Natural killer cell (primary cell): ENCODE data around the gene USP6. TPM values are rescaled to one million over a fixed set of nuclear protein-coding genes. Genes with fewer than 3 reads are reported as not detected.
"Not testable (repeated sequence)": the region's sequence is repeated elsewhere in the genome, so short reads cannot be mapped to it uniquely, and the experiment has no call there.

Experiments
- ATAC-seq, 3 donors: fragments of 150-1000 bp in 2 of 3; fragments of 200-7000 bp in 1 of 3; cut with Tn5 transposase; 1 replicate in 1 of 3; 2 replicates in 2 of 3; pipeline ENCODE4 v1.10.0; 2021; ENCODE audit warnings: mild to moderate bottlenecking in 2 of 3, moderate library complexity in 2 of 3
- DNase-seq, 2 donors: peaks; one replicate each; pipeline versions ENCODE4 v3.0.0 to v3.0.0-alpha.2; 2013 to 2021; ENCODE audit warnings: mixed read lengths in 1 of 2
- H3K27ac ChIP-seq: one replicate; pipeline ENCODE4 v1.5.1; 2013; ENCODE audit warnings: mild to moderate bottlenecking, low read length
- H3K27me3 ChIP-seq: one replicate; pipeline ENCODE4 v1.6.1; 2013; ENCODE audit warnings: low read length; ENCODE audit not compliant: control insufficient read depth, insufficient read depth
- H3K36me3 ChIP-seq: one replicate; pipeline ENCODE4 v1.6.1; 2013; ENCODE audit warnings: low read length; ENCODE audit not compliant: control insufficient read depth, insufficient read depth
- H3K4me1 ChIP-seq: one replicate; pipeline ENCODE4 v1.6.1; 2013; ENCODE audit warnings: low read length; ENCODE audit not compliant: control insufficient read depth, insufficient read depth
- H3K4me3 ChIP-seq: one replicate; pipeline ENCODE4 v1.5.1; 2013; ENCODE audit warnings: low read length
- H3K9me3 ChIP-seq: one replicate; pipeline ENCODE4 v1.6.1; 2013; ENCODE audit warnings: low read length; ENCODE audit not compliant: control insufficient read depth, insufficient read depth
- H3K27ac Mint-ChIP-seq, 2 donors: one replicate each; pipeline ENCODE4 v1.8.0; 2022; ENCODE audit warnings: mild to moderate bottlenecking in 2 of 2, mixed read lengths in 2 of 2, moderate library complexity in 1 of 2
- H3K27me3 Mint-ChIP-seq, 2 donors: one replicate each; pipeline ENCODE4 v1.8.0; 2022; ENCODE audit warnings: low read depth in 2 of 2, mixed read lengths in 2 of 2
- H3K36me3 Mint-ChIP-seq: one replicate; pipeline ENCODE4 v1.8.0; 2022; ENCODE audit warnings: mixed read lengths
- H3K4me1 Mint-ChIP-seq, 2 donors: one replicate each; pipeline ENCODE4 v1.8.0; 2022; ENCODE audit warnings: mixed read lengths in 2 of 2
- H3K4me3 Mint-ChIP-seq: one replicate; pipeline ENCODE4 v1.8.0; 2022; ENCODE audit warnings: mild to moderate bottlenecking, moderate library complexity, mixed read lengths
- H3K9me3 Mint-ChIP-seq, 2 donors: one replicate each; pipeline ENCODE4 v1.8.0; 2022; ENCODE audit warnings: mixed read lengths in 2 of 2
- WGBS: methylation state at CpG from one replicate; pipeline ENCODE4 v1.1.7; 2013; ENCODE audit warnings: missing lambda C conversion rate; ENCODE audit not compliant: insufficient coverage; 5-methylcytosine and 5-hydroxymethylcytosine counted together
- intact Hi-C: fragments of 100-400 bp; cut with micrococcal nuclease; formaldehyde crosslinking; loops from one replicate; pipeline ENCODE4 v1.14.2; 2022
- total RNA-seq, 4 donors: library from RNA; stranded (reverse); fragments of 120-200 nt in 1 of 4; gene quantifications; one replicate each; pipeline versions ENCODE4 v1.2.3 to v1.2.4, GENCODE V29; 2013 to 2022
- TF ChIP-seq, protein P1 (sequence below): fragments of 200-600 bp; IDR thresholded peaks from one replicate; pipeline ENCODE4 v1.8.0; 2022; ENCODE audit warnings: antibody characterized with exemption

USP6 gene
- total RNA-seq, 3 donors from 2014 or later (not counting 1 experiment from before 2014, with no cell fraction given): 0.07 to 0.34 (median 0.13) TPM

GRCh38 chr17:5135726-5136579 lies 20.1 kb downstream of the USP6 start:
- Mint-ChIP-seq H3K36me3 (no peaks in the 10 kb centered on the region), H3K4me1 (no peaks in the 10 kb centered on the region), H3K27ac (no peak overlapping the region), H3K27me3 (peaks cover 0 to 2% of the 10 kb centered on the region in 2 donors), H3K9me3 (no peaks in the 10 kb centered on the region), H3K4me3 (no peak overlapping the region)
- Histone ChIP-seq H3K4me1 (no peaks in the 10 kb centered on the region), H3K4me3 (no peak overlapping the region), H3K9me3 (no peaks in the 10 kb centered on the region), H3K27me3 (no peaks in the 10 kb centered on the region), H3K27ac (no peak overlapping the region), H3K36me3 (no peaks in the 10 kb centered on the region)
- WGBS: 90% methylated on average over 14 of the region's 14 CpGs
- no peak for DNase-seq
- intact Hi-C loops: no loop called here
- ATAC-seq: no peak
- TF ChIP-seq, protein P1, sequence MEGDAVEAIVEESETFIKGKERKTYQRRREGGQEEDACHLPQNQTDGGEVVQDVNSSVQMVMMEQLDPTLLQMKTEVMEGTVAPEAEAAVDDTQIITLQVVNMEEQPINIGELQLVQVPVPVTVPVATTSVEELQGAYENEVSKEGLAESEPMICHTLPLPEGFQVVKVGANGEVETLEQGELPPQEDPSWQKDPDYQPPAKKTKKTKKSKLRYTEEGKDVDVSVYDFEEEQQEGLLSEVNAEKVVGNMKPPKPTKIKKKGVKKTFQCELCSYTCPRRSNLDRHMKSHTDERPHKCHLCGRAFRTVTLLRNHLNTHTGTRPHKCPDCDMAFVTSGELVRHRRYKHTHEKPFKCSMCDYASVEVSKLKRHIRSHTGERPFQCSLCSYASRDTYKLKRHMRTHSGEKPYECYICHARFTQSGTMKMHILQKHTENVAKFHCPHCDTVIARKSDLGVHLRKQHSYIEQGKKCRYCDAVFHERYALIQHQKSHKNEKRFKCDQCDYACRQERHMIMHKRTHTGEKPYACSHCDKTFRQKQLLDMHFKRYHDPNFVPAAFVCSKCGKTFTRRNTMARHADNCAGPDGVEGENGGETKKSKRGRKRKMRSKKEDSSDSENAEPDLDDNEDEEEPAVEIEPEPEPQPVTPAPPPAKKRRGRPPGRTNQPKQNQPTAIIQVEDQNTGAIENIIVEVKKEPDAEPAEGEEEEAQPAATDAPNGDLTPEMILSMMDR: no peak

- H3K4me3 ChIP-seq, DNase-seq, H3K4me1 Mint-ChIP-seq, H3K4me3 Mint-ChIP-seq, H3K9me3 Mint-ChIP-seq, H3K27ac Mint-ChIP-seq, H3K36me3 ChIP-seq, intact Hi-C loops, H3K27ac ChIP-seq, H3K27me3 ChIP-seq, H3K4me1 ChIP-seq, H3K27me3 Mint-ChIP-seq, H3K36me3 Mint-ChIP-seq, H3K9me3 ChIP-seq, ATAC-seq: not testable (repeated sequence)
- WGBS: 89% methylated on average over 14 of the region's 14 CpGs
These were observed 21.0 kb downstream of the USP6 start for GRCh38 chr17:5136580-5137412.

- 91% methylated on average over 14 of the region's 15 CpGs for WGBS
These were observed 21.8 kb downstream of the USP6 start for GRCh38 chr17:5137511-5138197.

DNA sequence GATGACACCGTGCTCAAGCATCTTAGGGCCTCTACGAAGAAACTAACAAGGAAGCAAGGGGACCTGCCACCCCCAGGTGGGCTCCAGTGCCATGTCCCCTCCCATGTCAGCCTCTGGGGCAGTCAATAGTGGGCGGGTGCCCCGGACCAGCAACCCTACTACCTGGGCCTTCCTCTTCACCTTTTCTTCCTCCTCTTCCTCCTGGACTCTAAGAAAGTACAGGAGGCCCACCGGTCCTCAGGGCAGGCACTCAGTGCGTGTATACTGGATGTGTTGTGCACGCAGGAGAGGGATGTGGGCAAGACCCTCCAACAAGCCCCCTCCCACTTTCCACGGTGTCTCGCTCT lies 22.3 kb downstream of the USP6 start:
- H3K9me3 ChIP-seq, intact Hi-C loops, DNase-seq, H3K27ac ChIP-seq, H3K4me1 ChIP-seq, H3K27me3 Mint-ChIP-seq, H3K36me3 Mint-ChIP-seq, H3K4me3 Mint-ChIP-seq, ATAC-seq, H3K36me3 ChIP-seq, H3K9me3 Mint-ChIP-seq, H3K4me1 Mint-ChIP-seq, H3K27me3 ChIP-seq, H3K4me3 ChIP-seq, H3K27ac Mint-ChIP-seq: not testable (repeated sequence)
- 92% methylated on average over 9 of the region's 9 CpGs for WGBS

More at GRCh38 chr17:5137511-5138197, 21.8 kb downstream of the USP6 start:
- H3K4me3 ChIP-seq, H3K4me1 ChIP-seq, H3K36me3 Mint-ChIP-seq, intact Hi-C loops, ATAC-seq, H3K9me3 Mint-ChIP-seq, DNase-seq, H3K27ac Mint-ChIP-seq, H3K4me3 Mint-ChIP-seq, H3K4me1 Mint-ChIP-seq, H3K9me3 ChIP-seq, H3K27me3 ChIP-seq, H3K27ac ChIP-seq, H3K36me3 ChIP-seq, H3K27me3 Mint-ChIP-seq: not testable (repeated sequence)
